ENCODE results near the gene CACNB4. TPM values are rescaled to one million over a fixed set of nuclear protein-coding genes. Genes with fewer than 3 reads are reported as not detected.

Gene CACNB4
- total RNA-seq, 2 experiments from 2014 or later: 0.14 to 0.20 TPM

DNA sequence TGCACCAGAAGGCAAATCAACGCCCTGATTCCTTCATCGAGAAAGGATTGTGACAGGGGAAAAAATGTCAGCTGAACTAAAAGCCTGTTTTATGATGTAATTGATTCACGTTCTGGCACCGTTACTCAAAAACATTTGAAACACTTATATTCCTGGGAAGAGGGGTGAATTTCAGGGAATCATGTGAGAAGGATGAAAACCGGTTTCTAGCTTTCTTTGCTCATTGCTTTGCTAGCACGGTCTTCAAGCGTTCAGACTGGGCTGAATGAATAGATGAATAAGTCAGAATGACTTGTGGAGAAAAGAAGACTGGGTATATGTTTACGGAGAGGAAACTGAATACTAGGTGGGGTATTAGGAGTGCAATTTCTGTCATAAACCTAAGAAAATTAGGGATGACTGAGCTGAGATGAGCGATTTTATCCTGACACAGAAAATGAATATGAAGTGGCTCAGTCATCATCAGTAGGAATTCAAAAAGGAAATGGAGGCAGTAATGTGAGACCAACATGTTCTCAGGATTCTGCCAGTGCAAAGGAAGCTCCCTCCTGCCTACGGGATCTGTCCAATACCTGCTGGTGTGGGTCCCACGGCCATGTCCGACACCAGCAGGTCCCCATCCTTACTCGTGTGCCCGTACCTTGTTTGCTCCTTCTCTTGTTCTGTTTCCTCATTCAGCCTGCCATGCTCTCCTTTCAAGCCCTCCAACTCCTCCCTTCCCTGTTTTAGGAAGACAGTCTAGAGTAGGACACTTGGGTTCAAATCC is 146.0 kb downstream of the CACNB4 start:
- ChIA-PET CTCF (no interaction called here), POLR2A (no interaction called here)
- Mint-ChIP-seq H3K9me3 (no peaks in the 10 kb centered on the region), H3K4me1 (ENCODE audit: low read depth) (no peaks in the 10 kb centered on the region), H3K4me3 (no peak overlapping the region), H3K27ac (no peak overlapping the region), H3K27me3 (peaks cover 14% of the 10 kb centered on the region), H3K36me3 (ENCODE audit: low read depth) (no peaks in the 10 kb centered on the region)
- Histone ChIP-seq H3K27ac (ENCODE audit: low read depth in 1 of 2, low read length in 2 of 2) (no peak overlapping the region), H3K4me1 (ENCODE audit: insufficient read depth, low read length) (no peaks in the 10 kb centered on the region), H3K27me3 (ENCODE audit: control insufficient read depth in 1 of 2, insufficient read depth in 2 of 2, low read length in 2 of 2) (no peaks in the 10 kb centered on the region), H3K36me3 (ENCODE audit: insufficient read depth, low read length) (no peaks in the 10 kb centered on the region), H3K4me3 (ENCODE audit: low read length) (no peak overlapping the region), H3K9me3 (ENCODE audit: control insufficient read depth in 1 of 2, insufficient read depth in 1 of 2, low read length in 2 of 2) (no peaks in the 10 kb centered on the region)
- no peak for TF ChIP-seq CTCF (IDR thresholded peaks at IDR 0.05)
- no peak for ATAC-seq (ENCODE audit: poor library complexity)
- intact Hi-C loops (cut with DNase I, micrococcal nuclease): no loop called here
- DNase-seq: no peak

- peak in 2 of 14 experiments; percentile 30 to 45 for DNase-seq
- no peak for TF ChIP-seq CTCF (IDR thresholded peaks at IDR 0.05)
- CTCF ChIA-PET: no interaction called here
- Mint-ChIP-seq H3K4me3 (no peak overlapping the region), H3K9me3 (peaks cover 5% of the 10 kb centered on the region), H3K36me3 (ENCODE audit: low read depth) (no peaks in the 10 kb centered on the region), H3K27me3 (peaks cover 24% of the 10 kb centered on the region), H3K4me1 (ENCODE audit: low read depth) (peaks cover 10% of the 10 kb centered on the region), H3K27ac (no peak overlapping the region)
- no peak overlapping the region for H3K4me3 ChIP-seq (ENCODE audit: low read length)
- intact Hi-C loops (cut with DNase I, micrococcal nuclease): no loop called here
- H3K27ac ChIP-seq (ENCODE audit: low read depth in 1 of 2, low read length in 2 of 2): no peak overlapping the region
- peaks cover 2 to 4% of the 10 kb centered on the region in 2 experiments for H3K27me3 ChIP-seq (ENCODE audit: control insufficient read depth in 1 of 2, insufficient read depth in 2 of 2, low read length in 2 of 2)
- POLR2A ChIA-PET: no interaction called here
- no peak for ATAC-seq (ENCODE audit: poor library complexity)
- no peaks in the 10 kb centered on the region for H3K9me3 ChIP-seq (ENCODE audit: control insufficient read depth in 1 of 2, insufficient read depth in 1 of 2, low read length in 2 of 2)
- peaks cover 4% of the 10 kb centered on the region for H3K4me1 ChIP-seq (ENCODE audit: insufficient read depth, low read length)
- no peaks in the 10 kb centered on the region for H3K36me3 ChIP-seq (ENCODE audit: insufficient read depth, low read length)
Observed at GRCh38 chr2:151947813-151948165, 151.1 kb downstream of the CACNB4 start.

DNA sequence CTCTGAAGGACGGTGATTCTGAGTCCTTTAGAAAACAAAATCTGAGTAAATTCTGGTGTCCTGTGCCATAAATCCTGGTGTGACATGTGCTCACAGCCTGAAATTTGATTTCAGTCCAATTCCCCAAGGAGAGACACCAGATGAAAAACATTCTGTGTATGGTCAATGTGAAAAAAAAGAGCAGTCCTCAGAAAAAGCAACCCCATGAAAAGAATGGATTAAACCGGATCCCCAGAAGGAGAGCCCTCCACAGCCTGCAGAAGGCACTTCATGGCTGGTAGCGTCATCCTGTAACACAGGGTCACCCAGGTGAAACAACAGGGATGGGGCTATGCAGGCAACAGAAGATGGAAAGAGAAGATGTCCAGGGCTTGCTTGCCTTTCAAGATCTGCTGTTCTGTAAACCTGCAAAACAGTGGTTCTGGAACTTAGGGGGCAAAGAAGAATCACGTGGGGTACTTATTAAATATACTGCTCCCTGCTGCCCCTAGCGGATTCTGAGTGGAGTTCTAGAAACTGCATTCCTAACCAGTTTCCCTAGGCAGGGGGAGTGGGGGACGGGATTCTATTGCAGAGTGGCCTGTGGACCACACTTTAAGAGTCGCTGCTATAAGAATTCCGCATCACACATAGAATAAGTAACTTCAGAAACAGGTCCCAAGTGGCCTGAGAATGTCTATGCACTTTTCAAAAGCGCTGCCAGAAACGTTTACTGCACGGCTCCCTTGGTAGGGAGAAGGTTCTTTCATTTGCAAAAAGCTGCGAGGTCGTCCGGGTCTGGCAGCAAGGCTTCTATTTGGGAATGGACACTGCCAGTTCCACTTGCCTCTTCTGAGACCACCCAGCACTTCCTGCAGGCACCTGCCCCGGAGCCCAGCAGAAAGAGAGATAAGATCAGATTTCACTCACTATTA is 151.7 kb downstream of the CACNB4 start:
- ATAC-seq (ENCODE audit: poor library complexity) (no peak), DNase-seq (peak in 4 of 14 experiments; percentile 15 to 44 (median 30))
- H3K27me3 ChIP-seq (ENCODE audit: control insufficient read depth in 1 of 2, insufficient read depth in 2 of 2, low read length in 2 of 2): peaks cover 2 to 4% of the 10 kb centered on the region in 2 experiments
- H3K9me3 ChIP-seq (ENCODE audit: control insufficient read depth in 1 of 2, insufficient read depth in 1 of 2, low read length in 2 of 2): peaks cover 0 to 5% of the 10 kb centered on the region in 2 experiments
- H3K36me3 Mint-ChIP-seq (ENCODE audit: low read depth): no peaks in the 10 kb centered on the region
- H3K4me3 Mint-ChIP-seq: peak overlapping the region; percentile 15
- H3K36me3 ChIP-seq (ENCODE audit: insufficient read depth, low read length): no peaks in the 10 kb centered on the region
- peaks cover 23% of the 10 kb centered on the region for H3K27me3 Mint-ChIP-seq
- ChIA-PET POLR2A (no interaction called here), CTCF (no interaction called here)
- H3K9me3 Mint-ChIP-seq: peaks cover 7% of the 10 kb centered on the region
- H3K27ac ChIP-seq (ENCODE audit: low read depth in 1 of 2, low read length in 2 of 2): no peak overlapping the region
- no peak overlapping the region for H3K4me3 ChIP-seq (ENCODE audit: low read length)
- peaks cover 4% of the 10 kb centered on the region for H3K4me1 ChIP-seq (ENCODE audit: insufficient read depth, low read length)
- TF ChIP-seq CTCF (IDR thresholded peaks at IDR 0.05): peak; percentile 60
- H3K4me1 Mint-ChIP-seq (ENCODE audit: low read depth): peaks cover 10% of the 10 kb centered on the region
- intact Hi-C loops (cut with DNase I, micrococcal nuclease): no loop called here
- H3K27ac Mint-ChIP-seq: no peak overlapping the region

All from CD4-positive, alpha-beta T cell (primary cell).